PC-9 (cell line): ENCODE measurements around the gene CS. TPM values are rescaled to one million over a fixed set of nuclear protein-coding genes. Genes with fewer than 3 reads are reported as not detected.

ENCODE experiments used
- BruUV-seq: library from RNA; stranded (reverse); fragments of 400-500 nt; replicated peaks from 2 replicates; lab custom pipeline; 2021; lab: Mats Ljungman, UMichigan
- CTCF ChIA-PET: fragments of 300-600 bp; sonication (Branson Sonifier 250); formaldehyde crosslinking; loops from one replicate; lab custom pipeline; 2022; ENCODE audit warnings: antibody characterized with exemption; lab: Charles Lee
- POLR2A ChIA-PET: fragments of 300-600 bp; sonication (Branson Sonifier 250); formaldehyde crosslinking; loops from one replicate; lab custom pipeline; 2022; ENCODE audit warnings: antibody characterized with exemption; ENCODE audit not compliant: unreplicated experiment; lab: Charles Lee
- DNase-seq, 2 experiments: peaks; one replicate each; pipeline versions ENCODE4 v3.0.0 to v3.0.0-alpha.2; 2015 to 2022; ENCODE audit warnings: mixed read lengths in 1 of 2
- H2AFZ ChIP-seq: fragments of 200-600 bp; sonication (generic); 2 replicates; pipeline ENCODE4 v1.8.1; 2017; ENCODE audit warnings: antibody characterized with exemption
- H3F3A ChIP-seq: fragments of 200-600 bp; sonication (generic); 2 replicates; pipeline ENCODE4 v1.8.1; 2017; ENCODE audit warnings: antibody characterized with exemption, mild to moderate bottlenecking, low read depth; ENCODE audit not compliant: insufficient read depth
- H3K27ac ChIP-seq: fragments of 200-600 bp; sonication (generic); 2 replicates; pipeline ENCODE4 v1.6.1; 2016; ENCODE audit warnings: mixed run types
- H3K27me3 ChIP-seq: fragments of 200-600 bp; sonication (generic); 2 replicates; pipeline ENCODE4 v1.6.1; 2016; ENCODE audit warnings: low read depth, mixed run types; ENCODE audit not compliant: insufficient read depth
- H3K36me3 ChIP-seq: fragments of 200-600 bp; sonication (generic); 2 replicates; pipeline ENCODE4 v1.6.1; 2016; ENCODE audit warnings: low read depth, mixed run types
- H3K4me1 ChIP-seq: fragments of 200-600 bp; sonication (generic); replicated peaks from 2 replicates; pipeline ENCODE4 v1.6.1; 2016; ENCODE audit warnings: mixed run types; ENCODE audit not compliant: insufficient read depth
- H3K4me2 ChIP-seq: fragments of 200-600 bp; sonication (generic); 2 replicates; pipeline ENCODE4 v1.6.1; 2017; ENCODE audit warnings: mixed run types
- H3K4me3 ChIP-seq: fragments of 200-600 bp; sonication (generic); 2 replicates; pipeline ENCODE4 v1.6.1; 2016; ENCODE audit warnings: mixed run types
- H3K79me2 ChIP-seq: fragments of 200-600 bp; sonication (generic); 2 replicates; pipeline ENCODE4 v1.6.1; 2017; ENCODE audit warnings: low read depth, mixed run types
- H3K9me2 ChIP-seq: fragments of 200-600 bp; sonication (generic); 2 replicates; pipeline ENCODE4 v1.8.1; 2017; ENCODE audit warnings: mild to moderate bottlenecking; ENCODE audit not compliant: insufficient read depth
- H3K9me3 ChIP-seq: fragments of 200-600 bp; sonication (generic); 2 replicates; pipeline ENCODE4 v1.8.1; 2016; ENCODE audit warnings: low read depth; ENCODE audit not compliant: insufficient read depth
- H4K20me1 ChIP-seq: fragments of 200-600 bp; sonication (generic); 2 replicates; pipeline ENCODE4 v1.8.1; 2017; ENCODE audit not compliant: insufficient read depth
- EZH2 ChIP-seq: fragments of 200-600 bp; sonication (generic); IDR thresholded peaks from 2 replicates; pipeline ENCODE4 v1.8.0; 2017; ENCODE audit warnings: antibody characterized with exemption, low read depth
- intact Hi-C: fragments of 100-400 bp; cut with micrococcal nuclease; formaldehyde crosslinking; loops from one replicate; pipeline ENCODE4 v1.10.0; 2022; ENCODE audit not compliant: unreplicated experiment
- total RNA-seq: library from RNA; stranded (reverse); gene quantifications from 2 replicates; pipeline ENCODE4 v1.2.3, GENCODE V29; 2021
- TF ChIP-seq, protein P1 (sequence below): fragments of 200-600 bp; sonication (generic); conservative IDR thresholded peaks from 2 replicates; pipeline ENCODE4 v1.6.1; 2017; ENCODE audit warnings: mixed run types, antibody characterized with exemption, mild to moderate bottlenecking, moderate library complexity

The CS gene
- total RNA-seq, 1 experiment from 2014 or later: 205 TPM

GRCh38 chr12:56311003-56311402 lies 10.9 kb upstream of the CS start:
- Histone ChIP-seq H3K27ac (no peak overlapping the region), H3K36me3 (peaks cover 17% of the 10 kb centered on the region; the same call in 1 of the 2 replicates), H3K4me1 (peaks cover 10% of the 10 kb centered on the region), H3K27me3 (no peaks in the 10 kb centered on the region), H3F3A (0 out of 2 replicates have a peak, but pooled peaks cover under 1% of the 10 kb centered on the region), H2AFZ (no peak overlapping the region), H3K4me3 (no peak overlapping the region), H3K79me2 (peaks cover 18% of the 10 kb centered on the region), H3K9me3 (no peaks in the 10 kb centered on the region), H3K4me2 (no peak overlapping the region), H4K20me1 (no peaks in the 10 kb centered on the region), H3K9me2 (no peaks in the 10 kb centered on the region)
- ChIA-PET POLR2A (interaction anchor here (0.6 kb wide), 1 partner anchor 9 kb away, joined by 4 read pairs; no protein-coding TSS in a partner anchor), CTCF (interaction anchor here (0.6 kb wide), 1 partner anchor 48 kb away, joined by 3 read pairs; no protein-coding TSS in a partner anchor)
- intact Hi-C loops: no loop called here
- no peak for DNase-seq
- no peak for TF ChIP-seq EZH2
- TF ChIP-seq, protein P1, sequence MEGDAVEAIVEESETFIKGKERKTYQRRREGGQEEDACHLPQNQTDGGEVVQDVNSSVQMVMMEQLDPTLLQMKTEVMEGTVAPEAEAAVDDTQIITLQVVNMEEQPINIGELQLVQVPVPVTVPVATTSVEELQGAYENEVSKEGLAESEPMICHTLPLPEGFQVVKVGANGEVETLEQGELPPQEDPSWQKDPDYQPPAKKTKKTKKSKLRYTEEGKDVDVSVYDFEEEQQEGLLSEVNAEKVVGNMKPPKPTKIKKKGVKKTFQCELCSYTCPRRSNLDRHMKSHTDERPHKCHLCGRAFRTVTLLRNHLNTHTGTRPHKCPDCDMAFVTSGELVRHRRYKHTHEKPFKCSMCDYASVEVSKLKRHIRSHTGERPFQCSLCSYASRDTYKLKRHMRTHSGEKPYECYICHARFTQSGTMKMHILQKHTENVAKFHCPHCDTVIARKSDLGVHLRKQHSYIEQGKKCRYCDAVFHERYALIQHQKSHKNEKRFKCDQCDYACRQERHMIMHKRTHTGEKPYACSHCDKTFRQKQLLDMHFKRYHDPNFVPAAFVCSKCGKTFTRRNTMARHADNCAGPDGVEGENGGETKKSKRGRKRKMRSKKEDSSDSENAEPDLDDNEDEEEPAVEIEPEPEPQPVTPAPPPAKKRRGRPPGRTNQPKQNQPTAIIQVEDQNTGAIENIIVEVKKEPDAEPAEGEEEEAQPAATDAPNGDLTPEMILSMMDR: no peak
- no TSS peak for BruUV-seq

DNA sequence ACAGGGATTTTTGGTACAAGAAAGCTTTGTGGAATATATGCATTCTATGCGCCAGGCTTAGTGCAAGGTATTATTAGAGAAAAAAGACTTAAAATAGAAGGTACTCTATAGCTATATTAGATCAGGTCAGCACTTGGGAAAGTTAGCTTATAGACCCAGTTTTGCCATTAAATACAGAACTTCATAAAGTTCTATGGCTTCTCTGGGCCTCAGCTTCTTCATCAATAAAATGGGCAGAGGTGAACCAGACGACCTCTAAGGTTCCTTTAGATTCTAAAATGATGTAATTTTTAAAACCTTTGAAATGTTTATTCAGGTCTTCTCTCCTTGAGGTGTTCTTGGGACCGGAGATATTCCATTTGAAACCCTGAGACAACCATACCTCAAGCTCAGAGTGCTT lies 8.6 kb upstream of the CS start:
- Histone ChIP-seq H3K4me3 (no peak overlapping the region), H4K20me1 (no peaks in the 10 kb centered on the region), H3K4me2 (no peak overlapping the region), H3K79me2 (no peaks in the 10 kb centered on the region), H2AFZ (no peak overlapping the region), H3K27me3 (no peaks in the 10 kb centered on the region), H3K36me3 (peaks cover 8% of the 10 kb centered on the region; the same call in 1 of the 2 replicates), H3K4me1 (no peaks in the 10 kb centered on the region), H3K27ac (no peak overlapping the region), H3K9me3 (no peaks in the 10 kb centered on the region), H3F3A (0 out of 2 replicates have a peak, but pooled peaks cover 3% of the 10 kb centered on the region), H3K9me2 (no peaks in the 10 kb centered on the region)
- no peak for DNase-seq
- ChIA-PET CTCF (interaction anchor here (0.5 kb wide), 1 partner anchor 156 kb away, joined by 4 read pairs; no protein-coding TSS in a partner anchor), POLR2A (interaction anchor here (0.7 kb wide), 1 partner anchor 73 kb away, joined by 20 read pairs; no protein-coding TSS in a partner anchor)
- BruUV-seq: no TSS peak
- intact Hi-C loops: no loop called here
- TF ChIP-seq, protein P1: no peak
- no peak for TF ChIP-seq EZH2

DNA sequence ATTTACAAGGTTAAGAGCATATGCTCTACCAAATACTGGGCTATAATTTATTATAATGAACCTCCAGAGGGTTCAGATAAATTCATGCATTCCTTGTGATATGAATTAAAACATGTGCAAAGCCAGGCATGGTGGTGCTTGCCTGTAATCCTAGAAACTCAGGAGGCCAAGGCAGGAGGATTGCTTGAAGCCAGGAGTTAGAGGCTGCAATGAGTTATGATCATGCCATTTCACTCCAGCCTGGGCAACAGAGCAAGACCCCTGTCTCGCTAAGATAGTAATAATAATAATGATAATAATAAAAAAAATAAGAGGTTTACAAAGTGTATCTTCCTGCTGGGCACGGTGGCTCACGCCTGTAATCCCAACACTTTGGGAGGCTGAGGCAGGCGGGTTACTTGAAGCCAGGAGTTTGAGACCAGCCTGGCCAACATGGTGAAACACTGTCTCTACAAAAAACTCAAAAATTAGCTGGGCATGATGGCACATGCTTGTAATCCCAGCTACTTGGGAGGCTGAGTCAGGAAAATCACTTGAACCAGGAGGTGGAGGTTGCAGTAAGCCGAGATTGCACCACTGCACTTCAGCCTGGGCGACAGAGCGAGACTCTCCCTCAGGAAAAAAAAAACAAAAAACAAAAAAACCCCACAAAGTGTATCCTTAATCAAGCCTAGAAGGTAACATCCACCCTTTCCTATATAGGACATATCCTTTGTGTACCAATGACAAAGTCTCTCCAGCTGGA lies 7.3 kb upstream of the CS start:
- H3K27ac ChIP-seq: no peak overlapping the region
- H3K79me2 ChIP-seq: no peaks in the 10 kb centered on the region
- no TSS peak for BruUV-seq
- H3F3A ChIP-seq: peaks cover 11% of the 10 kb centered on the region; the same call in 1 of the 2 replicates
- DNase-seq: no peak
- H2AFZ ChIP-seq: no peak overlapping the region
- H3K4me1 ChIP-seq: no peaks in the 10 kb centered on the region
- ChIA-PET CTCF (no interaction called here), POLR2A (no interaction called here)
- H3K4me3 ChIP-seq: no peak overlapping the region
- no peaks in the 10 kb centered on the region for H4K20me1 ChIP-seq
- peaks cover 8% of the 10 kb centered on the region; the same call in 1 of the 2 replicates for H3K36me3 ChIP-seq
- no peaks in the 10 kb centered on the region for H3K27me3 ChIP-seq
- H3K4me2 ChIP-seq: no peak overlapping the region
- H3K9me3 ChIP-seq: no peaks in the 10 kb centered on the region
- H3K9me2 ChIP-seq: no peaks in the 10 kb centered on the region
- no peak for TF ChIP-seq EZH2
- TF ChIP-seq, protein P1: no peak
- intact Hi-C loops: no loop called here
